HG02798 (cell line): ENCODE results near the gene MFSD6.
"Not testable (repeated sequence)": the region's sequence is repeated elsewhere in the genome, so short reads cannot be mapped to it uniquely, and the experiment has no call there.

Experiments used
- ATAC-seq: cut with Tn5 transposase; IDR thresholded peaks from one replicate; pipeline ENCODE4 v1.9.1; 2021; ENCODE audit warnings: mild to moderate bottlenecking; ENCODE audit not compliant: unreplicated experiment, poor library complexity

The MFSD6 gene

GRCh38 chr2:190489475-190489874 lies 81.3 kb downstream of the MFSD6 start:
- no peak for ATAC-seq

- ATAC-seq: no peak
Measured at GRCh38 chr2:190490502-190490901, 82.3 kb downstream of the MFSD6 start.

- ATAC-seq: no peak
Measured at GRCh38 chr2:190493095-190493494, 84.9 kb downstream of the MFSD6 start.

GRCh38 chr2:190494600-190495227 lies 86.6 kb downstream of the MFSD6 start:
- not testable (repeated sequence) for ATAC-seq

- no peak for ATAC-seq
Measured at GRCh38 chr2:190497428-190497827, 89.3 kb downstream of the MFSD6 start.

- no peak for ATAC-seq
Measured at GRCh38 chr2:190499273-190499672, 91.1 kb downstream of the MFSD6 start.

GRCh38 chr2:190500054-190500502 lies 91.9 kb downstream of the MFSD6 start:
- no peak for ATAC-seq

GRCh38 chr2:190501231-190501630 lies 93.1 kb downstream of the MFSD6 start:
- ATAC-seq: no peak

- no peak for ATAC-seq
Measured at GRCh38 chr2:190501702-190502407, 93.7 kb downstream of the MFSD6 start.

- no peak for ATAC-seq
Measured at GRCh38 chr2:190503088-190503487, 94.9 kb downstream of the MFSD6 start.

- no peak for ATAC-seq
Measured at GRCh38 chr2:190504912-190505311, 96.8 kb downstream of the MFSD6 start.

GRCh38 chr2:190505696-190506095 lies 97.5 kb downstream of the MFSD6 start:
- no peak for ATAC-seq

GRCh38 chr2:190506666-190507065 lies 98.5 kb downstream of the MFSD6 start:
- no peak for ATAC-seq

- ATAC-seq: no peak
Measured at GRCh38 chr2:190507135-190507534, 99.0 kb downstream of the MFSD6 start.

- not testable (repeated sequence) for ATAC-seq
Measured at GRCh38 chr2:190509895-190510294, 101.7 kb downstream of the MFSD6 start.

- no peak for ATAC-seq
Measured at GRCh38 chr2:190511104-190511503, 102.9 kb downstream of the MFSD6 start.

- no peak for ATAC-seq
Measured at GRCh38 chr2:190512539-190513095, 104.5 kb downstream of the MFSD6 start.

GRCh38 chr2:190513877-190514276 lies 105.7 kb downstream of the MFSD6 start:
- ATAC-seq: no peak

GRCh38 chr2:190514676-190515075 lies 106.5 kb downstream of the MFSD6 start:
- no peak for ATAC-seq

GRCh38 chr2:190515687-190516086 lies 107.5 kb downstream of the MFSD6 start:
- ATAC-seq: no peak

- no peak for ATAC-seq
Measured at GRCh38 chr2:190517468-190517867, 109.3 kb downstream of the MFSD6 start.
